Stomach (tissue), 4 donors: ENCODE data around the gene SLC51A.

Experiments used
- EP300 ChIP-seq: sonication (generic); formaldehyde crosslinking; IDR thresholded peaks from one replicate; pipeline ENCODE4 v1.6.1; 2017; ENCODE audit warnings: antibody characterized with exemption
- TF ChIP-seq, protein P1 (sequence below), 7 experiments: fragments of 450-650 bp in 4 of 7; fragments of 200-600 bp in 3 of 7; sonication (generic) in 3 of 7; IDR thresholded peaks; one replicate each; pipeline ENCODE4 v1.5.1; 2016 to 2019; ENCODE audit warnings: antibody characterized with exemption in 7 of 7, control low read depth in 2 of 7, mild to moderate bottlenecking in 1 of 7

DNA sequence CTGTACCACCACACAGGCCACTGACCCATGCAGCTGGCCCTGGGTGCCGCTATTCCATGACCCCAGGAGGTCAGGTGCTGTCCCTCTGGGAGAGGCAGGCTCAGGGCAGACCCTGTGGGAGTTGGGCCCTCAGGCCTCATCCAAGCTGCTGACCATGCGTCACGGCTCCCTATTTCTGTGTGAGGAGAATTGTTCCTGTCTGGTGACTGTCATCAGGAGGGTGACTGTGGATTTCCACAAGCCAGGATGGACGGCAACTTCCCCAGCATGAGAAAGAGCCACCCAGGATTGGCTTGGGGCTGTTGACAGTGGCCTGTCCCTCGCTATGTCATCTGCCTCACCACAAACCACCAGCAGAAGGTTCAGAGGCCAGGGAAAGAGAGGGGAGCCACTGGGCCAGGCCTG, 46.5 kb upstream of the SLC51A start:
- TF ChIP-seq, protein P1, sequence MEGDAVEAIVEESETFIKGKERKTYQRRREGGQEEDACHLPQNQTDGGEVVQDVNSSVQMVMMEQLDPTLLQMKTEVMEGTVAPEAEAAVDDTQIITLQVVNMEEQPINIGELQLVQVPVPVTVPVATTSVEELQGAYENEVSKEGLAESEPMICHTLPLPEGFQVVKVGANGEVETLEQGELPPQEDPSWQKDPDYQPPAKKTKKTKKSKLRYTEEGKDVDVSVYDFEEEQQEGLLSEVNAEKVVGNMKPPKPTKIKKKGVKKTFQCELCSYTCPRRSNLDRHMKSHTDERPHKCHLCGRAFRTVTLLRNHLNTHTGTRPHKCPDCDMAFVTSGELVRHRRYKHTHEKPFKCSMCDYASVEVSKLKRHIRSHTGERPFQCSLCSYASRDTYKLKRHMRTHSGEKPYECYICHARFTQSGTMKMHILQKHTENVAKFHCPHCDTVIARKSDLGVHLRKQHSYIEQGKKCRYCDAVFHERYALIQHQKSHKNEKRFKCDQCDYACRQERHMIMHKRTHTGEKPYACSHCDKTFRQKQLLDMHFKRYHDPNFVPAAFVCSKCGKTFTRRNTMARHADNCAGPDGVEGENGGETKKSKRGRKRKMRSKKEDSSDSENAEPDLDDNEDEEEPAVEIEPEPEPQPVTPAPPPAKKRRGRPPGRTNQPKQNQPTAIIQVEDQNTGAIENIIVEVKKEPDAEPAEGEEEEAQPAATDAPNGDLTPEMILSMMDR (IDR thresholded peaks at IDR 0.05): no peak
- TF ChIP-seq EP300: no peak
